Activated naive CD4-positive, alpha-beta T cell treated with anti-CD3 and anti-CD28 coated beads for 36 hours (primary cell): Measurements from ENCODE around the gene PARD6A. TPM values are rescaled to one million over a fixed set of nuclear protein-coding genes. Genes with fewer than 3 reads are reported as not detected.

Experiments
- CTCF ChIA-PET: fragments of 350-600 bp; sonication (Branson Sonifier 250); formaldehyde crosslinking; loops from one replicate; lab custom pipeline; 2021; ENCODE audit warnings: antibody characterized with exemption; lab: Charles Lee
- DNase-seq: peaks from one replicate; pipeline ENCODE4 v3.0.0-alpha.2; 2020
- H3K27ac Mint-ChIP-seq: one replicate; pipeline ENCODE4 v1.8.0; 2021; ENCODE audit warnings: mild to moderate bottlenecking, mixed read lengths
- H3K27me3 Mint-ChIP-seq: one replicate; pipeline ENCODE4 v1.8.0; 2021; ENCODE audit warnings: low read depth, mixed read lengths
- H3K36me3 Mint-ChIP-seq: one replicate; pipeline ENCODE4 v1.8.0; 2021; ENCODE audit warnings: low read depth, mixed read lengths
- H3K4me1 Mint-ChIP-seq: one replicate; pipeline ENCODE4 v1.8.0; 2021; ENCODE audit warnings: low read depth, mixed read lengths
- H3K4me3 Mint-ChIP-seq: one replicate; pipeline ENCODE4 v1.8.0; 2021; ENCODE audit warnings: mild to moderate bottlenecking, moderate library complexity, mixed read lengths
- H3K9me3 Mint-ChIP-seq: one replicate; pipeline ENCODE4 v1.8.0; 2021; ENCODE audit warnings: mixed read lengths
- intact Hi-C: fragments of 100-400 bp; cut with micrococcal nuclease; formaldehyde crosslinking; loops from one replicate; pipeline ENCODE4 v1.15.1; 2023
- total RNA-seq, 2 experiments: library from RNA; stranded (reverse); gene quantifications; one replicate each; pipeline ENCODE4 v1.2.3, GENCODE V29; 2021

Gene PARD6A
- total RNA-seq, 2 experiments from 2014 or later: 7.3 to 8.4 TPM

DNA sequence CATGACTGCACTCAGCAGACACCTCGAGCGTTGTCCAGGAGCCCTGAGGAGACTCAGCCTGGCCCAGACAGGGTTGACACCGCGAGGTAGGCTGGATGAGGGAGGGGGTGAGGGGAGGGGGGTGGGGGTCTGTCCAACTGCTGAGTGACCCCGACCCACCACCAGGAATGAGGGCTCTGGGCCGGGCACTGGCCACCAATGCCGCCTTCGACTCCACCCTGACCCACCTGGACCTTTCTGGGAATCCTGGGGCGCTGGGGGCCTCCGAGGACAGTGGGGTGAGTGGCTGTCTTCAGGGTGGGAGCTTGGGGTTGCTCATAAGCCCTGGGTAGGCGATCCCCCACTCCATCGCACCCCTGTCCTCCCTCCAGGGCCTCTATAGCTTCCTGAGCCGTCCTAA lies 13.1 kb upstream of the PARD6A start:
- H3K27me3 Mint-ChIP-seq: no peaks in the 10 kb centered on the region
- peaks cover 28% of the 10 kb centered on the region for H3K36me3 Mint-ChIP-seq

DNA sequence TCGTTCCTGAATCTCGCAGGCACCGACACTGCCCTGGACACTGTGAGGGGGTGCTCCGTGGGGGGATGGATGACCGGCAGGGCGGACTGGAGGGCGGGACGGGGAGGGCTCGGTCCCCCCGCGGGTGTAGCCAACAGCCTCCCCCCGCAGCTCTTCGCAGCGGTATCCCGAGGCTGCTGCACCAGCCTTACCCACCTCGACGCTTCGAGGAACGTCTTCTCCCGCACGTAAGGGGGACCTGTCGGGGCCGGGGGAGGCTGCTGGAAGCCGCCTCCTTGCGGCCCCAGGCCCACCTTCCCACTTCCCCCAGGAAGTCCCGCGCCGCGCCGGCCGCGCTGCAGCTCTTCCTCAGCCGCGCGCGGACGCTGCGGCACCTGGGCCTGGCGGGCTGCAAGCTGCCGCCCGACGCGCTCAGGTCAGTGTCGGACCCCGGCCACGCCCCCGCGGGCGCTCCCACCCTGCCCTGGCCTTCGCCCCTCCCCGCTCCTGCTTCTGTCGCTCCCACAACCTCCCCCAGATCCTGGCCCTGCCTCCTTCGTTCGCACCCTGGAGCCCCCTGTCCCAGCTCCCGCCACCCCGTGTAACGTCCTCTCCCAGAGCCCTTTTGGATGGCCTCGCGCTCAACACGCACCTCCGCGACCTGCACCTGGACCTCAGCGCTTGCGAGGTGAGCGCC lies 12.5 kb upstream of the PARD6A start:
- no peak for DNase-seq
- H3K4me3 Mint-ChIP-seq: no peak overlapping the region
- no peak overlapping the region for H3K27ac Mint-ChIP-seq
- peaks cover 14% of the 10 kb centered on the region for H3K4me1 Mint-ChIP-seq
- no peaks in the 10 kb centered on the region for H3K9me3 Mint-ChIP-seq
- CTCF ChIA-PET: interaction anchor here (1.4 to 7.7 kb wide), 2 partner anchors 102 to 134 kb away, joined by 3 to 168 read pairs; no protein-coding TSS in a partner anchor
- intact Hi-C loops: no loop called here
- H3K36me3 Mint-ChIP-seq: peaks cover 28% of the 10 kb centered on the region
- H3K27me3 Mint-ChIP-seq: no peaks in the 10 kb centered on the region

More for the DNA sequence above, 13.1 kb upstream of the PARD6A start:
- CTCF ChIA-PET: interaction anchor here (1.4 to 7.7 kb wide), 2 partner anchors 102 to 134 kb away, joined by 3 to 168 read pairs; no protein-coding TSS in a partner anchor
- H3K4me3 Mint-ChIP-seq: no peak overlapping the region
- no peak for DNase-seq
- H3K27ac Mint-ChIP-seq: no peak overlapping the region
- intact Hi-C loops: no loop called here
- H3K9me3 Mint-ChIP-seq: no peaks in the 10 kb centered on the region
- H3K4me1 Mint-ChIP-seq: peaks cover 14% of the 10 kb centered on the region

GRCh38 chr16:67648764-67649407 lies 11.9 kb upstream of the PARD6A start:
- Mint-ChIP-seq H3K9me3 (no peaks in the 10 kb centered on the region), H3K36me3 (peaks cover 28% of the 10 kb centered on the region), H3K4me3 (no peak overlapping the region), H3K4me1 (peaks cover 14% of the 10 kb centered on the region), H3K27ac (no peak overlapping the region), H3K27me3 (no peaks in the 10 kb centered on the region)
- no peak for DNase-seq
- CTCF ChIA-PET: interaction anchor here (0.6 to 7.7 kb wide), 4 partner anchors 21 to 135 kb away, joined by 3 to 168 read pairs (median 6); no protein-coding TSS in a partner anchor
- intact Hi-C loops: no loop called here

GRCh38 chr16:67649494-67649931 lies 11.2 kb upstream of the PARD6A start:
- CTCF ChIA-PET: interaction anchor here (0.6 to 3.8 kb wide), 3 partner anchors 9 to 103 kb away, joined by 3 to 10 read pairs (median 4); no protein-coding TSS in a partner anchor

DNA sequence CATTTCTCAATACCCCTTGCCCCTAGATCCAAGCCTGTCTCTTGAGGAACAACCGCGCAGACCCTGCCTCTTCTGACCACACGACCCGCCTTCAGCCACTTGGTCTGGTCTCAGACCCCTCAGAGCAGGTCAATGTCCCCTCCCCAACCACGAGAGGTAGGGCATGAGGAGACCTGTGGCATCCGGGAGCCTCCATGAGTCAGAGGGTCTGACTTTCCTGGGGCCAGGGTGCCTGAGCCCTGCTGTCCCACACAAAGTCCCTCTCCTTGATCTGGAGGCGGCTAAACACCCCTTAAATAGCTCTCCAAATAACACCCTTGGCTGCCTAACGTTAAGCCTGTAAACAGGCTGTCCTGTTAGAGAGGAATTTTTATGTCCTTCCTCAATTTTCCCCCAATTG lies 10.7 kb upstream of the PARD6A start:
- Mint-ChIP-seq H3K36me3 (peaks cover 28% of the 10 kb centered on the region), H3K27me3 (no peaks in the 10 kb centered on the region), H3K9me3 (no peaks in the 10 kb centered on the region), H3K4me1 (peaks cover 9% of the 10 kb centered on the region), H3K27ac (no peak overlapping the region), H3K4me3 (no peak overlapping the region)
- CTCF ChIA-PET: interaction anchor here (1.3 to 3.8 kb wide), 2 partner anchors 8 to 103 kb away, joined by 4 to 10 read pairs; no protein-coding TSS in a partner anchor
- no peak for DNase-seq
- intact Hi-C loops: no loop called here

More at GRCh38 chr16:67649494-67649931, 11.2 kb upstream of the PARD6A start:
- no peak overlapping the region for H3K27ac Mint-ChIP-seq
- H3K4me3 Mint-ChIP-seq: no peak overlapping the region
- no peaks in the 10 kb centered on the region for H3K27me3 Mint-ChIP-seq
- intact Hi-C loops: no loop called here
- H3K4me1 Mint-ChIP-seq: peaks cover 10% of the 10 kb centered on the region
- peaks cover 28% of the 10 kb centered on the region for H3K36me3 Mint-ChIP-seq
- no peak for DNase-seq
- no peaks in the 10 kb centered on the region for H3K9me3 Mint-ChIP-seq

- DNase-seq: no peak
- CTCF ChIA-PET: interaction anchor here (1.3 to 3.8 kb wide), 3 partner anchors 7 to 130 kb away, joined by 4 to 10 read pairs (median 7); no protein-coding TSS in a partner anchor
- Mint-ChIP-seq H3K4me3 (no peak overlapping the region), H3K4me1 (peaks cover 12% of the 10 kb centered on the region), H3K36me3 (peaks cover 35% of the 10 kb centered on the region), H3K27me3 (no peaks in the 10 kb centered on the region), H3K9me3 (no peaks in the 10 kb centered on the region), H3K27ac (no peak overlapping the region)
- intact Hi-C loops: no loop called here
These were observed 9.7 kb upstream of the PARD6A start for GRCh38 chr16:67651039-67651438.

DNA sequence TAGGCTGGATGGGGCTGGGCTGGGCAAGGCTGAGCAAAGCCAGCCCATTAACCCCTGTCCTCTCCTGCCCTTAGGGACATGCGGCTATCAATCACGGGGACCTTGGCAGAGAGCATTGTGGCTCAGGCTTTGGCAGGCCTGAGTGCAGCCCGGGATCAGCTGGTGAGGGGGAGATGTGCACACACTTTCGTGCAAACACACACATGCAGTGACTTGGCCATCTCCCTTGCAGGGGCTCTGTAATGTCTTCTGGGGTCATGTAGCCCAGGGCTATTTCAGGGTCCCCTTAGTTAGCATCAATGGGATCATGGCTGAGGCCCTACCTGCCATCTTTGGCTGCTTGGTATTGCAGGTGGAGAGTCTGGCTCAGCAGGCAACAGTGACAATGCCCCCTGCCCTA lies 8.9 kb upstream of the PARD6A start:
- Mint-ChIP-seq H3K36me3 (peaks cover 32% of the 10 kb centered on the region), H3K4me1 (peaks cover 8% of the 10 kb centered on the region), H3K9me3 (no peaks in the 10 kb centered on the region), H3K4me3 (no peak overlapping the region), H3K27me3 (no peaks in the 10 kb centered on the region), H3K27ac (no peak overlapping the region)
- no peak for DNase-seq
- CTCF ChIA-PET: interaction anchor here (1.4 to 3.8 kb wide), 2 partner anchors 105 to 131 kb away, joined by 7 to 10 read pairs; no protein-coding TSS in a partner anchor
- intact Hi-C loops: no loop called here

- peaks cover 30% of the 10 kb centered on the region for H3K36me3 Mint-ChIP-seq
- H3K27me3 Mint-ChIP-seq: no peaks in the 10 kb centered on the region
- DNase-seq: no peak
- H3K27ac Mint-ChIP-seq: no peak overlapping the region
- no peak overlapping the region for H3K4me3 Mint-ChIP-seq
- H3K9me3 Mint-ChIP-seq: no peaks in the 10 kb centered on the region
- intact Hi-C loops: no loop called here
- H3K4me1 Mint-ChIP-seq: peaks cover 8% of the 10 kb centered on the region
- CTCF ChIA-PET: interaction anchor here (3.8 kb wide), 1 partner anchor 106 kb away, joined by 10 read pairs; no protein-coding TSS in a partner anchor
These were observed 8.1 kb upstream of the PARD6A start for GRCh38 chr16:67652578-67653127.

DNA sequence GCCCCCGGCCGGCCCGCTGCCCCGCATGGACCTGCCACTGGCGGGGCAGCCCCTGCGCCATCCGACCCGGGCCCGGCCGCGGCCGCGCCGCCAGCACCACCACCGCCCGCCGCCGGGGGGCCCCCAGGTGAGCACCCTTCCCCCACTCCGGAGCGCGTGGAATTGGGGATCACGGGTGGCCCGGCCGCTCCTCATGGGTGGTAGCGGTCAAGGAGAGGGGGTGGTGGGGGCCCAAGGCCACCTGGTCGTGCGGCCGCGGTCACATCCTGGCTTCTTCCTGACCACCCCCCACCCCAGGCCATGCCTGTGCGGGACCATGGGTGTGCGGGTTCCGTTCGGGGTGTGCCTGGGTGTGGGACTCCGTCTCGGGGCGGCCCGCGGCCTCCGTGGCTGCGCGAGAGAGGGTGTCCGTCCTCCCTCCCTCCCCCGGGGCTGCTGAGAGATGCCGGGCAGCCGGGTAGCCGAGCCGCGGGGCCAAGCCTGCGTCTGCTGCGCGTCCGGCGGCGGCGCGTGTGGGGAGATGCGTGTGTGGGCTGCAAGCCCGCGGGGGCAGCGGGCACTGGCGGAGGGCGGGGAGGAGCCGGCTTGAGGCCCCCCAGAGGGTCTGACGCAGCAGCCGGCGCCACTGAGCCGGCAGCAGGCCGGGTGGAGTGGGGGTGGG lies 7.5 kb upstream of the PARD6A start:
- Mint-ChIP-seq H3K4me1 (peaks cover 12% of the 10 kb centered on the region), H3K27me3 (no peaks in the 10 kb centered on the region), H3K27ac (no peak overlapping the region), H3K36me3 (peaks cover 33% of the 10 kb centered on the region), H3K4me3 (no peak overlapping the region), H3K9me3 (no peaks in the 10 kb centered on the region)
- CTCF ChIA-PET: interaction anchor here (3.8 kb wide), 1 partner anchor 106 kb away, joined by 10 read pairs; no protein-coding TSS in a partner anchor
- intact Hi-C loops: no loop called here
- DNase-seq: no peak

GRCh38 chr16:67653789-67654402 lies 6.9 kb upstream of the PARD6A start:
- H3K4me3 Mint-ChIP-seq: no peak overlapping the region
- no peaks in the 10 kb centered on the region for H3K27me3 Mint-ChIP-seq
- H3K36me3 Mint-ChIP-seq: peaks cover 30% of the 10 kb centered on the region
- intact Hi-C loops: no loop called here
- H3K4me1 Mint-ChIP-seq: peaks cover 16% of the 10 kb centered on the region
- DNase-seq: no peak
- no peaks in the 10 kb centered on the region for H3K9me3 Mint-ChIP-seq
- H3K27ac Mint-ChIP-seq: no peak overlapping the region
- CTCF ChIA-PET: no interaction called here

DNA sequence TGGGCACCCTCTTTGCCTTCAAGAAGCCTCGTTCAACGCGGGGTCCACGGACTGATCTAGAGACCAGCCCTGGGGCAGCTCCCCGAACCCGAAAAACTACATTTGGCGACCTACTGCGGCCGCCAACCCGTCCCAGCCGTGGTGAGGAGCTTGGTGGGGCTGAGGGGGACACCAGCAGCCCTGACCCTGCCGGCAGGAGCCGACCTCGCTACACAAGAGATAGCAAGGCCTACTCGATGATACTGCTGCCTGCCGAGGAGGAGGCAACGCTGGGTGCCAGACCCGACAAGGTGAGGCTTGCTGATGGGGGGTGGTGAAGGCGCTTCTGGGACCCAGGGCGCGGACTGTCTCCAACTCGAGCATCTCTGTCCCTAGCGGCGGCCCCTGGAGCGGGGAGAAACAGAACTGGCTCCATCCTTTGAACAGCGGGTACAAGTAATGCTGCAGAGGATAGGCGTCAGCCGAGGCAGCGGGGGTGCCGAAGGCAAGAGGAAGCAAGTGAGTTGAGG lies 6.3 kb upstream of the PARD6A start:
- intact Hi-C loops: no loop called here
- Mint-ChIP-seq H3K4me1 (peaks cover 21% of the 10 kb centered on the region), H3K27me3 (no peaks in the 10 kb centered on the region), H3K9me3 (no peaks in the 10 kb centered on the region), H3K27ac (no peak overlapping the region), H3K4me3 (no peak overlapping the region), H3K36me3 (peaks cover 28% of the 10 kb centered on the region)
- no peak for DNase-seq
- CTCF ChIA-PET: no interaction called here
